ENCODE measurements around the gene MON1A.

The MON1A gene

GRCh38 chr3:49882166-49882565, 47.4 kb downstream of the MON1A start:
- Histone ChIP-seq H3K4me1 (ENCODE audit: control insufficient read depth, insufficient read depth, low read length) (no peaks in the 10 kb centered on the region), H3K27ac (ENCODE audit: extremely low read depth, low read depth, low read length) (no peak overlapping the region), H3K36me3 (ENCODE audit: control insufficient read depth in 2 of 2, insufficient read depth in 1 of 2, low read length in 2 of 2) (no peaks in the 10 kb centered on the region), H3K9me3 (ENCODE audit: control insufficient read depth, insufficient read depth, low read depth, low read length) (no peaks in the 10 kb centered on the region), H3K4me3 (ENCODE audit: low read depth, low read length) (no peak overlapping the region)
- TF ChIP-seq ZNF548 (tag by site-specific recombination; IDR thresholded peaks at IDR 0.05), result no peak
- no peak for TF ChIP-seq ZNF311 (tag by site-specific recombination; IDR thresholded peaks at IDR 0.05; ENCODE audit: borderline replicate concordance)
- TF ChIP-seq TSHZ1 (tag by site-specific recombination; IDR thresholded peaks at IDR 0.05; ENCODE audit: borderline replicate concordance), result no peak
- no peak for TF ChIP-seq ZNF791 (tag by site-specific recombination; IDR thresholded peaks at IDR 0.05)
- TF ChIP-seq ZXDB (tag by site-specific recombination; IDR thresholded peaks at IDR 0.05), result no peak
- no peak for TF ChIP-seq ZBTB7A (tag by site-specific recombination; IDR thresholded peaks at IDR 0.05; ENCODE audit: low read depth)
- no peak for TF ChIP-seq EGR2 (tag by site-specific recombination; IDR thresholded peaks at IDR 0.05; ENCODE audit: low read depth)
- POLR2A ChIA-PET, result no interaction called here
- CTCF ChIA-PET, result no interaction called here

GRCh38 chr3:49880581-49881315, 48.9 kb downstream of the MON1A start:
- Histone ChIP-seq H3K36me3 (ENCODE audit: control insufficient read depth in 2 of 2, insufficient read depth in 1 of 2, low read length in 2 of 2) (no peaks in the 10 kb centered on the region), H3K27ac (ENCODE audit: extremely low read depth, low read depth, low read length) (no peak overlapping the region), H3K4me3 (ENCODE audit: low read depth, low read length) (no peak overlapping the region), H3K9me3 (ENCODE audit: control insufficient read depth, insufficient read depth, low read depth, low read length) (no peaks in the 10 kb centered on the region), H3K4me1 (ENCODE audit: control insufficient read depth, insufficient read depth, low read length) (no peaks in the 10 kb centered on the region)
- ChIA-PET CTCF (no interaction called here), POLR2A (no interaction called here)
- TF ChIP-seq ZNF792 (tag by site-specific recombination; IDR thresholded peaks at IDR 0.05) (no peak), ZNF221 (tag by site-specific recombination; IDR thresholded peaks at IDR 0.05; ENCODE audit: borderline replicate concordance) (no peak), RBAK (tag by site-specific recombination; IDR thresholded peaks at IDR 0.05) (no peak), ZNF398 (tag by site-specific recombination; IDR thresholded peaks at IDR 0.05) (no peak), ELK4 (IDR thresholded peaks at IDR 0.05; ENCODE audit: borderline replicate concordance, low read depth, low read length) (no peak), ZNF311 (tag by site-specific recombination; IDR thresholded peaks at IDR 0.05; ENCODE audit: borderline replicate concordance) (no peak), KLF9 (tag by site-specific recombination; IDR thresholded peaks at IDR 0.05; ENCODE audit: low read depth) (no peak), SP3 (tag by site-specific recombination; IDR thresholded peaks at IDR 0.05) (no peak), ZNF776 (tag by site-specific recombination; IDR thresholded peaks at IDR 0.05; ENCODE audit: borderline replicate concordance) (no peak), ZNF529 (tag by site-specific recombination; IDR thresholded peaks at IDR 0.05; ENCODE audit: insufficient replicate concordance) (no peak), ZNF37A (tag by site-specific recombination; IDR thresholded peaks at IDR 0.05) (no peak), ZNF114 (tag by site-specific recombination; IDR thresholded peaks at IDR 0.05) (no peak), ZNF518A (tag by site-specific recombination; conservative IDR thresholded peaks at IDR 0.05; ENCODE audit: low read depth) (no peak), PRDM4 (tag by site-specific recombination; IDR thresholded peaks at IDR 0.05) (no peak)
